Omental fat pad (tissue), 4 donors: ENCODE data around the gene TEKT3. TPM values are rescaled to one million over a fixed set of nuclear protein-coding genes. Genes with fewer than 3 reads are reported as not detected.

Experiments
- ATAC-seq: fragments of 150-250 bp; one replicate; pipeline ENCODE4 v1.9.1; 2016; ENCODE audit warnings: mild to moderate bottlenecking, moderate library complexity; ENCODE audit not compliant: low FRiP score
- DNase-seq: peaks from one replicate; pipeline ENCODE4 v3.0.0-alpha.2; 2019; ENCODE audit warnings: low spot score
- CTCF ChIP-seq, 3 donors: fragments of 450-650 bp; IDR thresholded peaks; one replicate each; pipeline ENCODE4 v1.5.1; 2016 to 2017; ENCODE audit warnings: antibody characterized with exemption in 3 of 3, mild to moderate bottlenecking in 3 of 3, moderate library complexity in 2 of 3
- total RNA-seq, 4 donors: library from RNA; depleted of rRNA; stranded (reverse); fragments of >200 nt; gene quantifications; one replicate each; pipeline ENCODE4 v1.1.0, GENCODE V29; 2016

The TEKT3 gene
- total RNA-seq, 4 donors from 2014 or later, result 0.44 to 0.79 TPM; not detected in 2

GRCh38 chr17:15289285-15290183 lies 51.9 kb downstream of the TEKT3 start:
- no peak for DNase-seq
- no peak for ATAC-seq
- no peak for TF ChIP-seq CTCF (IDR thresholded peaks at IDR 0.05)

DNA sequence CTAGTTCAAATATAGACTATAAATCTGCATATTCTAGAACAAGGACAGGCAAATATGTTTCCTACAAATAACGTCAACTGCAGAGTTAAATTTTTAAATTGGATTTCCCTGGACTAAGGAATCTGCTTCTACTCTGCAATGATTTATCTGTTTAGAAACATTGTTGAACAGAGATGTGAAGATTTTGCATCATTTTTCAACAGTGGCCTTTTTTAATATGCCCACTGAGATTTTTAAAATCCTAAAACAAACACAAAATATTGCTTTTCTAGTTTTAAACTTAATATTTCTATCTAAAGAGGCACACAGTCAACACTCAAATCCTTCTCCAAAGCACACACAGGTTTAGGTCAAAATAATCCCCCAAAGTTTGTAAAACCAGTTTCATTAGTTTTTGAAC lies 52.5 kb downstream of the TEKT3 start:
- no peak for DNase-seq
- no peak for TF ChIP-seq CTCF (IDR thresholded peaks at IDR 0.05)
- ATAC-seq, result no peak

- ATAC-seq (no peak), DNase-seq (no peak)
- TF ChIP-seq CTCF (IDR thresholded peaks at IDR 0.05), result no peak
These were observed 53.7 kb downstream of the TEKT3 start for GRCh38 chr17:15287538-15288267.

GRCh38 chr17:15285466-15285865 lies 55.9 kb downstream of the TEKT3 start:
- no peak for ATAC-seq
- no peak for DNase-seq
- TF ChIP-seq CTCF (IDR thresholded peaks at IDR 0.05), result no peak

DNA sequence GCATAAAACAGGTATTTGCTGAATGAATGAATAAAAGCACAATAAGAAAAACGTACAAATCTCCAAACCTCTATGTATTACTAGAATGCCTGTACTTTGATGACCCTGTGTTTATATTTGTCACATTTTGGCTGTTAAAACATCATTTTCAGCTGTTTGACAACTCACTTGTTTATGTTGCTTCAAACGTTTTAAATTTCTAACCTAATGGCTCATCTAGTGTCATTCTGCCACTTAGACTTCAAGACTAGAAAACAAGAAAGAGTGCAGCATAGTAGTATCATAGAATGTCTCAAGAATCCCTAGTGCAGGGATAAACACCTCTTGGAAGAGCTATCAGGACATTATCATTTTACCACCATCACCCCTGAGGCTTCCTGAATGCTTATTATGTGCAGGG lies 56.9 kb downstream of the TEKT3 start:
- TF ChIP-seq CTCF (IDR thresholded peaks at IDR 0.05), result no peak
- DNase-seq (no peak), ATAC-seq (no peak)

DNA sequence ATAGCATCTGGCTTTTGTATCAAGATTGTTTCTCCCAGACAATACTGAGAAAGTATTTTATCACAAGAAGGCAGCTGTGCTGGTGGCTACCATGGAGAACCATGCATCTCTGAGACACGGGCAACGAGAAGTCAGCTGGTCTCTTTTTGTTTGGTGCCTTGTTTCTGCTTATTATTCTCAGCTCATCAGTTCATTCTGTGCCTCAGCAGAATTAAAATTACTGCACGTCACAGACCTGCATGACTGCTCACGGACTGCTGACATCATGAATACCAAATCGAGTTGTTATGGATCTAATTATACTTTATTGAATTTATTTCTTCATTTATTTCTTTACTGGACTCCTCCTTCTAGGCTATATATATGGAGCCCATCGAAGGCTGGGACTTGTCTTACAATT lies 57.3 kb downstream of the TEKT3 start:
- no peak for ATAC-seq
- TF ChIP-seq CTCF (IDR thresholded peaks at IDR 0.05), result no peak
- no peak for DNase-seq
